HCT116 (cell line): Measurements from ENCODE around the gene ARHGEF39. TPM values are rescaled to one million over a fixed set of nuclear protein-coding genes. Genes with fewer than 3 reads are reported as not detected.

Experiments
- ATAC-seq: fragments of 200-7000 bp; cut with Tn5 transposase; 2 replicates; pipeline ENCODE4 v1.9.1; 2020; ENCODE audit warnings: mild to moderate bottlenecking, moderate library complexity
- BruUV-seq: library from RNA; stranded (reverse); fragments of 400-500 nt; replicated peaks from 2 replicates; lab custom pipeline; 2021; lab: Mats Ljungman, UMichigan
- CTCF ChIA-PET: fragments of 300-600 bp; sonication (Branson Sonifier 250); formaldehyde crosslinking; loops from one replicate; lab custom pipeline; 2021; ENCODE audit warnings: antibody characterized with exemption; lab: Charles Lee
- POLR2A ChIA-PET: fragments of 300-600, 350-600 bp; sonication (Branson Sonifier 250); formaldehyde crosslinking; loops from one replicate; lab custom pipeline; 2021; ENCODE audit warnings: antibody characterized with exemption; lab: Charles Lee
- RAD21 ChIA-PET, 2 experiments: fragments of 300-600 bp; sonication (Branson Sonifier 250); formaldehyde crosslinking; loops; one replicate each; lab custom pipeline; 2023; ENCODE audit warnings: low total read pairs in 2 of 2; ENCODE audit not compliant: uncharacterized antibody in 2 of 2, unreplicated experiment in 2 of 2, low non-redundant PET in 1 of 2; lab: Charles Lee
- DNase-seq: peaks from one replicate; pipeline ENCODE4 v3.0.0-alpha.2; 2010; ENCODE audit warnings: low read depth, low spot score
- H2AFZ ChIP-seq: fragments of 200-600 bp; shearing (Covaris generic), sonication (generic); 2 replicates; pipeline ENCODE4 v1.6.1; 2017; ENCODE audit warnings: low read depth, mixed run types, mixed read lengths, antibody characterized with exemption, low read length; ENCODE audit not compliant: poor library complexity, severe bottlenecking
- H3K27ac ChIP-seq: 2 replicates; pipeline ENCODE4 v1.5.1; 2012; ENCODE audit warnings: low read depth, low read length
- H3K27me3 ChIP-seq: fragments of 200-600 bp; sonication (generic); 2 replicates; pipeline ENCODE4 v1.6.1; 2016; ENCODE audit warnings: mixed run types, low read length, mixed read lengths; ENCODE audit not compliant: insufficient read depth
- H3K36me3 ChIP-seq, 2 experiments: fragments of 200-500 bp in 1 of 2; fragments of 200-600 bp in 1 of 2; sonication (Bioruptor generic) in 1 of 2; sonication (generic) in 1 of 2; 2 replicates each; pipeline versions ENCODE4 v1.5.1 to v1.6.1; 2014 to 2016; ENCODE audit warnings: low read length in 2 of 2, inconsistent platforms in 1 of 2, mixed read lengths in 1 of 2, mixed run types in 1 of 2; ENCODE audit not compliant: insufficient read depth in 2 of 2, control insufficient read depth in 1 of 2
- H3K4me1 ChIP-seq, 2 experiments: fragments of 200-600 bp in 1 of 2; sonication (generic) in 1 of 2; 2 replicates each; pipeline versions ENCODE4 v1.5.1 to v1.6.1; 2012 to 2017; ENCODE audit warnings: low read length in 2 of 2, inconsistent platforms in 1 of 2, mild to moderate bottlenecking in 1 of 2, mixed read lengths in 1 of 2, mixed run types in 1 of 2, moderate library complexity in 1 of 2; ENCODE audit not compliant: insufficient read depth in 2 of 2, control insufficient read depth in 1 of 2
- H3K4me2 ChIP-seq: fragments of 200-600 bp; sonication (generic); 2 replicates; pipeline ENCODE4 v1.6.1; 2017; ENCODE audit warnings: mixed run types, low read length, mixed read lengths
- H3K4me3 ChIP-seq, 2 experiments: fragments of 200-600 bp in 1 of 2; sonication (generic) in 1 of 2; replicated peaks in 1 of 2; 2 replicates each; pipeline ENCODE4 v1.5.1; 2011 to 2016; ENCODE audit warnings: low read length in 2 of 2, control low read depth in 1 of 2, low read depth in 1 of 2, mild to moderate bottlenecking in 1 of 2, mixed read lengths in 1 of 2, mixed run types in 1 of 2
- H3K79me2 ChIP-seq: fragments of 200-600 bp; sonication (generic); 2 replicates; pipeline ENCODE4 v1.6.1; 2017; ENCODE audit warnings: mild to moderate bottlenecking, mixed run types, low read length, moderate library complexity, mixed read lengths; ENCODE audit not compliant: insufficient read depth
- H3K9ac ChIP-seq: fragments of 200-600 bp; sonication (generic); 2 replicates; pipeline ENCODE4 v1.6.1; 2016; ENCODE audit warnings: low read length, mixed read lengths
- H3K9me2 ChIP-seq: fragments of 200-600 bp; sonication (generic), shearing (Covaris generic); 2 replicates; pipeline ENCODE4 v1.6.1; 2017; ENCODE audit warnings: mixed run types, mild to moderate bottlenecking, moderate library complexity; ENCODE audit not compliant: insufficient read depth
- H3K9me3 ChIP-seq, 2 experiments: fragments of 200-500 bp in 1 of 2; fragments of 200-600 bp in 1 of 2; sonication (Bioruptor generic) in 1 of 2; sonication (generic) in 1 of 2; 2 replicates each; pipeline ENCODE4 v1.6.1; 2014 to 2017; ENCODE audit warnings: low read length in 2 of 2, mixed read lengths in 2 of 2, inconsistent platforms in 1 of 2, low read depth in 1 of 2, mild to moderate bottlenecking in 1 of 2, mixed run types in 1 of 2, moderate library complexity in 1 of 2; ENCODE audit not compliant: control insufficient read depth in 1 of 2, insufficient read depth in 1 of 2
- H4K20me1 ChIP-seq: fragments of 200-600 bp; sonication (generic), shearing (Covaris generic); 2 replicates; pipeline ENCODE4 v1.6.1; 2017; ENCODE audit warnings: mixed run types, mild to moderate bottlenecking, moderate library complexity; ENCODE audit not compliant: insufficient read depth
- CBX3 ChIP-seq: IDR thresholded peaks from 2 replicates; pipeline ENCODE4 v1.6.1; 2012; ENCODE audit warnings: low read depth
- CEBPB ChIP-seq: IDR thresholded peaks from 2 replicates; pipeline ENCODE4 v1.6.1; 2012; ENCODE audit warnings: low read depth
- CTCF ChIP-seq, 3 experiments: fragments of 200-600 bp in 1 of 3; sonication (generic) in 1 of 3; IDR thresholded peaks in 2 of 3; conservative IDR thresholded peaks in 1 of 3; 2 replicates each; pipeline ENCODE4 v1.5.1; 2012 to 2017; ENCODE audit warnings: low read depth in 2 of 3, low read length in 2 of 3, antibody characterized with exemption in 1 of 3, borderline replicate concordance in 1 of 3, control low read depth in 1 of 3, mild to moderate bottlenecking in 1 of 3, mixed read lengths in 1 of 3, mixed run types in 1 of 3, moderate library complexity in 1 of 3; ENCODE audit not compliant: insufficient read depth in 1 of 3
- EGR1 ChIP-seq: IDR thresholded peaks from 2 replicates; pipeline ENCODE4 v1.6.1; 2012; ENCODE audit warnings: low read depth
- ELF1 ChIP-seq: IDR thresholded peaks from 2 replicates; pipeline ENCODE4 v1.6.1; 2012; ENCODE audit warnings: low read depth, borderline replicate concordance
- EZH2 ChIP-seq: fragments of 200-600 bp; sonication (generic); IDR thresholded peaks from 2 replicates; pipeline ENCODE4 v1.6.1; 2017; ENCODE audit warnings: antibody characterized with exemption, mixed run types
- EZH2phosphoT487 ChIP-seq: fragments of 200-600 bp; IDR thresholded peaks from 2 replicates; pipeline ENCODE4 v1.6.1; 2018; ENCODE audit warnings: antibody characterized with exemption, borderline replicate concordance
- FOSL1 ChIP-seq: IDR thresholded peaks from 2 replicates; pipeline ENCODE4 v1.6.1; 2012; ENCODE audit warnings: low read depth
- MAX ChIP-seq: IDR thresholded peaks from 2 replicates; pipeline ENCODE4 v1.6.1; 2012
- POLR2A ChIP-seq: IDR thresholded peaks from 2 replicates; pipeline ENCODE4 v1.7.0; 2011; ENCODE audit warnings: borderline replicate concordance; ENCODE audit not compliant: insufficient read depth, insufficient read length; ENCODE audit errors: extremely low read depth
- POLR2AphosphoS5 ChIP-seq: IDR thresholded peaks from 2 replicates; pipeline ENCODE4 v1.6.1; 2011; ENCODE audit warnings: mild to moderate bottlenecking, low read depth, low read length, moderate library complexity
- SIN3A ChIP-seq: IDR thresholded peaks from 2 replicates; pipeline ENCODE4 v1.6.1; 2012; ENCODE audit warnings: low read depth
- SP1 ChIP-seq: IDR thresholded peaks from 2 replicates; pipeline ENCODE4 v1.6.1; 2012; ENCODE audit warnings: low read depth
- SRF ChIP-seq: IDR thresholded peaks from 2 replicates; pipeline ENCODE4 v1.6.1; 2012; ENCODE audit warnings: low read depth
- TCF7L2 ChIP-seq: IDR thresholded peaks from 2 replicates; pipeline ENCODE4 v1.7.0; 2011; ENCODE audit warnings: borderline replicate concordance, inconsistent platforms; ENCODE audit not compliant: insufficient read depth, insufficient read length; ENCODE audit errors: extremely low read depth
- ZBTB33 ChIP-seq: IDR thresholded peaks from 2 replicates; pipeline ENCODE4 v1.6.1; 2011; ENCODE audit warnings: mild to moderate bottlenecking, low read length, moderate library complexity; ENCODE audit not compliant: insufficient replicate concordance; ENCODE audit errors: extremely low read depth
- ZFX ChIP-seq: fragments of 450-650 bp; IDR thresholded peaks from 2 replicates; pipeline ENCODE4 v1.6.1; 2017
- ZNF274 ChIP-seq: fragments of 200-500 bp; sonication (Bioruptor generic); IDR thresholded peaks from 2 replicates; pipeline ENCODE4 v1.6.1; 2014; ENCODE audit warnings: mild to moderate bottlenecking, low read depth, low read length, inconsistent platforms
- intact Hi-C: fragments of 100-400 bp; cut with micrococcal nuclease; formaldehyde crosslinking; loops from 2 replicates; pipeline ENCODE4 v1.10.0; 2022
- total RNA-seq: library from RNA; stranded (reverse); gene quantifications from one replicate; pipeline ENCODE4 v1.2.1, GENCODE V29; 2021; ENCODE audit not compliant: unreplicated experiment
- TF ChIP-seq, protein P1 (sequence below): IDR thresholded peaks from 2 replicates; pipeline ENCODE4 v1.6.1; 2012; ENCODE audit warnings: low read depth
- TF ChIP-seq, protein P2 (sequence below): IDR thresholded peaks from 2 replicates; pipeline ENCODE4 v1.6.1; 2012

ARHGEF39 gene
- total RNA-seq, 1 experiment from 2014 or later = 29.8 TPM

- H2AFZ ChIP-seq = no peak overlapping the region
- DNase-seq (no peak), ATAC-seq (no peak)
- H3K9me3 ChIP-seq = no peaks in the 10 kb centered on the region
- peaks cover 56 to 83% of the 10 kb centered on the region in 2 experiments for H3K36me3 ChIP-seq
- RAD21 ChIA-PET = no interaction called here
- H3K4me2 ChIP-seq = no peak overlapping the region
- no peaks in the 10 kb centered on the region for H3K79me2 ChIP-seq
- intact Hi-C loops = no loop called here
- no peaks in the 10 kb centered on the region for H3K9me2 ChIP-seq
- no peaks in the 10 kb centered on the region for H4K20me1 ChIP-seq
- POLR2A ChIA-PET = no interaction called here
- no peak for TF ChIP-seq POLR2AphosphoS5
- TF ChIP-seq, protein P1, sequence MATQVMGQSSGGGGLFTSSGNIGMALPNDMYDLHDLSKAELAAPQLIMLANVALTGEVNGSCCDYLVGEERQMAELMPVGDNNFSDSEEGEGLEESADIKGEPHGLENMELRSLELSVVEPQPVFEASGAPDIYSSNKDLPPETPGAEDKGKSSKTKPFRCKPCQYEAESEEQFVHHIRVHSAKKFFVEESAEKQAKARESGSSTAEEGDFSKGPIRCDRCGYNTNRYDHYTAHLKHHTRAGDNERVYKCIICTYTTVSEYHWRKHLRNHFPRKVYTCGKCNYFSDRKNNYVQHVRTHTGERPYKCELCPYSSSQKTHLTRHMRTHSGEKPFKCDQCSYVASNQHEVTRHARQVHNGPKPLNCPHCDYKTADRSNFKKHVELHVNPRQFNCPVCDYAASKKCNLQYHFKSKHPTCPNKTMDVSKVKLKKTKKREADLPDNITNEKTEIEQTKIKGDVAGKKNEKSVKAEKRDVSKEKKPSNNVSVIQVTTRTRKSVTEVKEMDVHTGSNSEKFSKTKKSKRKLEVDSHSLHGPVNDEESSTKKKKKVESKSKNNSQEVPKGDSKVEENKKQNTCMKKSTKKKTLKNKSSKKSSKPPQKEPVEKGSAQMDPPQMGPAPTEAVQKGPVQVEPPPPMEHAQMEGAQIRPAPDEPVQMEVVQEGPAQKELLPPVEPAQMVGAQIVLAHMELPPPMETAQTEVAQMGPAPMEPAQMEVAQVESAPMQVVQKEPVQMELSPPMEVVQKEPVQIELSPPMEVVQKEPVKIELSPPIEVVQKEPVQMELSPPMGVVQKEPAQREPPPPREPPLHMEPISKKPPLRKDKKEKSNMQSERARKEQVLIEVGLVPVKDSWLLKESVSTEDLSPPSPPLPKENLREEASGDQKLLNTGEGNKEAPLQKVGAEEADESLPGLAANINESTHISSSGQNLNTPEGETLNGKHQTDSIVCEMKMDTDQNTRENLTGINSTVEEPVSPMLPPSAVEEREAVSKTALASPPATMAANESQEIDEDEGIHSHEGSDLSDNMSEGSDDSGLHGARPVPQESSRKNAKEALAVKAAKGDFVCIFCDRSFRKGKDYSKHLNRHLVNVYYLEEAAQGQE = no peak
- TF ChIP-seq TCF7L2 = no peak
- no peak for TF ChIP-seq SRF
- no peak for TF ChIP-seq MAX
- TF ChIP-seq ZFX = no peak
- TF ChIP-seq SP1 = no peak
- no peak for TF ChIP-seq SIN3A
- no peak for TF ChIP-seq CTCF (IDR thresholded peaks at IDR 0.05 in 2 of 3, conservative IDR thresholded peaks at IDR 0.05 in 1 of 3; ENCODE audit: borderline replicate concordance in 1 of 3, insufficient read depth in 1 of 3, low read depth in 2 of 3, low read length in 2 of 3)
- TF ChIP-seq, protein P2, sequence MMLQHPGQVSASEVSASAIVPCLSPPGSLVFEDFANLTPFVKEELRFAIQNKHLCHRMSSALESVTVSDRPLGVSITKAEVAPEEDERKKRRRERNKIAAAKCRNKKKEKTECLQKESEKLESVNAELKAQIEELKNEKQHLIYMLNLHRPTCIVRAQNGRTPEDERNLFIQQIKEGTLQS = no peak
- TF ChIP-seq CBX3 = no peak
- no peak for TF ChIP-seq EZH2
- no peak for TF ChIP-seq POLR2A
- TF ChIP-seq ELF1 = no peak
- no peak for TF ChIP-seq EZH2phosphoT487
- no peak for TF ChIP-seq FOSL1
- no peak for TF ChIP-seq CEBPB
- TF ChIP-seq ZNF274 = no peak
- TF ChIP-seq EGR1 = no peak
- TF ChIP-seq ZBTB33 = no peak
- H3K9ac ChIP-seq = no peak overlapping the region
- CTCF ChIA-PET = interaction anchor here (2.3 kb wide), 1 partner anchor 10 kb away, joined by 8 read pairs; no protein-coding TSS in a partner anchor
- no peak overlapping the region for H3K27ac ChIP-seq
- H3K4me3 ChIP-seq = no peak overlapping the region
- peaks cover 0 to 4% of the 10 kb centered on the region in 2 experiments; a peak in 1 of 4 replicates for H3K4me1 ChIP-seq
- BruUV-seq = no TSS peak
- no peaks in the 10 kb centered on the region for H3K27me3 ChIP-seq
These were observed 35.9 kb upstream of the ARHGEF39 start for GRCh38 chr9:35700942-35701341.
